Breast epithelium (tissue), 3 donors: Measurements from ENCODE around the gene FOCAD.

Experiments
- POLR2A ChIP-seq: fragments of 450-650 bp; IDR thresholded peaks from one replicate; pipeline ENCODE4 v1.6.1; 2016; ENCODE audit warnings: antibody characterized with exemption, mild to moderate bottlenecking, moderate library complexity
- TF ChIP-seq, protein P1 (sequence below), 3 donors: fragments of 450-650 bp; IDR thresholded peaks; one replicate each; pipeline ENCODE4 v1.5.1; 2016 to 2017; ENCODE audit warnings: antibody characterized with exemption in 3 of 3, mild to moderate bottlenecking in 3 of 3, moderate library complexity in 3 of 3

DNA sequence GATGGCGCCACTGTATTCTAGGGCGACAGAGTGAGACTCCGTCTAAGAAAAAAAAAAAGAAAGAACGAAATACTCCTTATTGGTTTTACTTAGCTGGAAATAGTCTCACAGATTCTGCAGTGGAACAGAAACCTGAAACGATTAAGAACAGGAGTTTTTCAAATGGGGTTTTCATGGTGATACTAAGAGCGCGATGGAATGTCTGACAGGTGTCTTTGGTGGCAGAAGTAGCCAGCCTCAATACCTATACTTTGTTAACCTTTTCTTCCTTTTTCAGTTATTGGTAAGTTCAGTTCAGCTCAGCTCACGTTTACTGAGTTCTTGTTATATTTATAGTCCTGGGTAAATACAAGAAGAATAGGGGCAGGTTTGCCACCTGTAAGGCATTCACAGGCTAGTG is 123.9 kb downstream of the FOCAD start:
- TF ChIP-seq POLR2A = no peak
- TF ChIP-seq, protein P1, sequence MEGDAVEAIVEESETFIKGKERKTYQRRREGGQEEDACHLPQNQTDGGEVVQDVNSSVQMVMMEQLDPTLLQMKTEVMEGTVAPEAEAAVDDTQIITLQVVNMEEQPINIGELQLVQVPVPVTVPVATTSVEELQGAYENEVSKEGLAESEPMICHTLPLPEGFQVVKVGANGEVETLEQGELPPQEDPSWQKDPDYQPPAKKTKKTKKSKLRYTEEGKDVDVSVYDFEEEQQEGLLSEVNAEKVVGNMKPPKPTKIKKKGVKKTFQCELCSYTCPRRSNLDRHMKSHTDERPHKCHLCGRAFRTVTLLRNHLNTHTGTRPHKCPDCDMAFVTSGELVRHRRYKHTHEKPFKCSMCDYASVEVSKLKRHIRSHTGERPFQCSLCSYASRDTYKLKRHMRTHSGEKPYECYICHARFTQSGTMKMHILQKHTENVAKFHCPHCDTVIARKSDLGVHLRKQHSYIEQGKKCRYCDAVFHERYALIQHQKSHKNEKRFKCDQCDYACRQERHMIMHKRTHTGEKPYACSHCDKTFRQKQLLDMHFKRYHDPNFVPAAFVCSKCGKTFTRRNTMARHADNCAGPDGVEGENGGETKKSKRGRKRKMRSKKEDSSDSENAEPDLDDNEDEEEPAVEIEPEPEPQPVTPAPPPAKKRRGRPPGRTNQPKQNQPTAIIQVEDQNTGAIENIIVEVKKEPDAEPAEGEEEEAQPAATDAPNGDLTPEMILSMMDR (IDR thresholded peaks at IDR 0.05) = no peak
